IPS DF 4.7 (cell line): ENCODE results near the gene RAET1E.

Experiments used
- DNase-seq: peaks from one replicate; pipeline ENCODE4 v3.0.0-alpha.2; 2013; ENCODE audit warnings: low spot score; ENCODE audit errors: extremely low read depth

Gene RAET1E

GRCh38 chr6:149891259-149891658, 6.7 kb downstream of the RAET1E start:
- DNase-seq: no peak

GRCh38 chr6:149890629-149891045, 7.3 kb downstream of the RAET1E start:
- no peak for DNase-seq

- DNase-seq: no peak
Measured at GRCh38 chr6:149889326-149889725, 8.6 kb downstream of the RAET1E start.

- DNase-seq: no peak
Measured at GRCh38 chr6:149888659-149889058, 9.3 kb downstream of the RAET1E start.

GRCh38 chr6:149888093-149888492, 9.8 kb downstream of the RAET1E start:
- no peak for DNase-seq

- no peak for DNase-seq
Measured at GRCh38 chr6:149887343-149887742, 10.6 kb downstream of the RAET1E start.

GRCh38 chr6:149885888-149886287, 12.0 kb downstream of the RAET1E start:
- no peak for DNase-seq

- DNase-seq: no peak
Measured at GRCh38 chr6:149884617-149885016, 13.3 kb downstream of the RAET1E start.

GRCh38 chr6:149884215-149884614, 13.7 kb downstream of the RAET1E start:
- DNase-seq: no peak

- no peak for DNase-seq
Measured at GRCh38 chr6:149881860-149882259, 16.1 kb downstream of the RAET1E start.

- no peak for DNase-seq
Measured at GRCh38 chr6:149881066-149881766, 16.7 kb downstream of the RAET1E start.

GRCh38 chr6:149877659-149878058, 20.3 kb downstream of the RAET1E start:
- DNase-seq: no peak

GRCh38 chr6:149876241-149876933, 21.5 kb downstream of the RAET1E start:
- DNase-seq: no peak

- no peak for DNase-seq
Measured at GRCh38 chr6:149872233-149872632, 25.7 kb downstream of the RAET1E start.

- DNase-seq: no peak
Measured at GRCh38 chr6:149871182-149871581, 26.7 kb downstream of the RAET1E start.

- no peak for DNase-seq
Measured at GRCh38 chr6:149869275-149869892, 28.5 kb downstream of the RAET1E start.

- DNase-seq: peak; percentile 60
Measured at GRCh38 chr6:149867876-149868640, 29.9 kb downstream of the RAET1E start.

GRCh38 chr6:149864578-149865535, 33.1 kb downstream of the RAET1E start:
- DNase-seq: no peak

- no peak for DNase-seq
Measured at GRCh38 chr6:149863698-149864577, 34.0 kb downstream of the RAET1E start, which contains the start of gene LRP11. LRP11 (minus strand) TSS chr6:149864359; CDS start chr6:149864020, 339 bp downstream.
